Measurements from ENCODE around the gene EPAS1. TPM values are rescaled to one million over a fixed set of nuclear protein-coding genes. Genes with fewer than 3 reads are reported as not detected.

The EPAS1 gene
- total RNA-seq, 1 experiment from 2014 or later = 127 TPM

- no peak for TF ChIP-seq CTCF (conservative IDR thresholded peaks at IDR 0.05)
- no peak for TF ChIP-seq EZH2 (IDR thresholded peaks at IDR 0.05; ENCODE audit: low read depth)
- no peak overlapping the region for H2AFZ ChIP-seq
- H3K4me1 ChIP-seq (replicated peaks; ENCODE audit: insufficient read depth) = 0 out of 2 replicates have a peak, but pooled peaks cover 12% of the 10 kb centered on the region
- H3F3A ChIP-seq (ENCODE audit: insufficient read depth, low read depth) = peaks cover 17% of the 10 kb centered on the region; the same call in 1 of the 2 replicates
- H3K9me3 ChIP-seq (ENCODE audit: insufficient read depth, low read depth) = no peaks in the 10 kb centered on the region
- H3K4me2 ChIP-seq = no peak overlapping the region
- H3K27ac ChIP-seq = 0 out of 2 replicates have a peak overlapping the region, but pooled peaks have one; percentile 10
- POLR2A ChIA-PET (ENCODE audit: unreplicated experiment) = interaction anchor here (0.6 kb wide), 1 partner anchor 300 kb away, joined by 3 read pairs; no protein-coding TSS in a partner anchor
- H3K9me2 ChIP-seq (ENCODE audit: insufficient read depth) = no peaks in the 10 kb centered on the region
- no peak overlapping the region for H3K4me3 ChIP-seq
- intact Hi-C loops (cut with micrococcal nuclease; ENCODE audit: unreplicated experiment) = loop anchor here (10.0 kb wide), 1 partner anchor 292 kb away; no protein-coding TSS in a partner anchor
- CTCF ChIA-PET = interaction anchor here (0.6 to 1.0 kb wide), 3 partner anchors 297 to 352 kb away, joined by 3 to 4 read pairs (median 3); no protein-coding TSS in a partner anchor
- no peak for DNase-seq
- H3K79me2 ChIP-seq (ENCODE audit: low read depth) = no peaks in the 10 kb centered on the region
- peaks cover 53% of the 10 kb centered on the region for H3K36me3 ChIP-seq (ENCODE audit: low read depth)
- no peaks in the 10 kb centered on the region; the same call in 1 of the 2 replicates for H4K20me1 ChIP-seq (ENCODE audit: insufficient read depth)
- no TSS peak for BruUV-seq (replicated peaks)
- H3K27me3 ChIP-seq (ENCODE audit: insufficient read depth, low read depth) = no peaks in the 10 kb centered on the region
Observed at GRCh38 chr2:46362667-46363012, 65.4 kb downstream of the EPAS1 start.

- no peaks in the 10 kb centered on the region; the same call in 1 of the 2 replicates for H4K20me1 ChIP-seq (ENCODE audit: insufficient read depth)
- H3K4me1 ChIP-seq (replicated peaks; ENCODE audit: insufficient read depth) = 0 out of 2 replicates have a peak, but pooled peaks cover 12% of the 10 kb centered on the region
- peaks cover 50% of the 10 kb centered on the region for H3K36me3 ChIP-seq (ENCODE audit: low read depth)
- no peaks in the 10 kb centered on the region for H3K27me3 ChIP-seq (ENCODE audit: insufficient read depth, low read depth)
- no peaks in the 10 kb centered on the region for H3K79me2 ChIP-seq (ENCODE audit: low read depth)
- peak overlapping the region; percentile 16; the same call in 1 of the 2 replicates for H3K27ac ChIP-seq
- peak in 1 of 2 experiments; percentile 48 for DNase-seq
- intact Hi-C loops (cut with micrococcal nuclease; ENCODE audit: unreplicated experiment) = loop anchor here (2.0 to 10.0 kb wide), 4 partner anchors 45 to 291 kb away; no protein-coding TSS in a partner anchor
- H3F3A ChIP-seq (ENCODE audit: insufficient read depth, low read depth) = peaks cover 17% of the 10 kb centered on the region; the same call in 1 of the 2 replicates
- BruUV-seq (replicated peaks) = no TSS peak
- no peak overlapping the region for H3K4me3 ChIP-seq
- ChIA-PET CTCF (interaction anchor here (0.7 to 1.0 kb wide), 2 partner anchors 353 to 481 kb away, joined by 3 to 4 read pairs; no protein-coding TSS in a partner anchor), POLR2A (ENCODE audit: unreplicated experiment) (interaction anchor here (0.6 kb wide), 1 partner anchor 301 kb away, joined by 3 read pairs; no protein-coding TSS in a partner anchor)
- TF ChIP-seq EZH2 (IDR thresholded peaks at IDR 0.05; ENCODE audit: low read depth) = no peak
- no peak for TF ChIP-seq CTCF (conservative IDR thresholded peaks at IDR 0.05)
- H3K4me2 ChIP-seq = no peak overlapping the region
- no peaks in the 10 kb centered on the region for H3K9me3 ChIP-seq (ENCODE audit: insufficient read depth, low read depth)
- no peaks in the 10 kb centered on the region for H3K9me2 ChIP-seq (ENCODE audit: insufficient read depth)
- no peak overlapping the region for H2AFZ ChIP-seq
Observed at GRCh38 chr2:46363535-46364170, 66.4 kb downstream of the EPAS1 start.

GRCh38 chr2:46364797-46365457, 67.7 kb downstream of the EPAS1 start:
- peaks cover 44% of the 10 kb centered on the region for H3K36me3 ChIP-seq (ENCODE audit: low read depth)
- intact Hi-C loops (cut with micrococcal nuclease; ENCODE audit: unreplicated experiment) = loop anchor here (1.0 to 10.0 kb wide), 8 partner anchors 44 to 372 kb away; no protein-coding TSS in a partner anchor
- peak; percentile 35 to 49 for DNase-seq
- H3K4me3 ChIP-seq = no peak overlapping the region
- H2AFZ ChIP-seq = no peak overlapping the region
- H4K20me1 ChIP-seq (ENCODE audit: insufficient read depth) = no peaks in the 10 kb centered on the region; the same call in 1 of the 2 replicates
- no peak overlapping the region for H3K4me2 ChIP-seq
- ChIA-PET CTCF (no interaction called here), POLR2A (ENCODE audit: unreplicated experiment) (no interaction called here)
- H3K79me2 ChIP-seq (ENCODE audit: low read depth) = no peaks in the 10 kb centered on the region
- H3K27ac ChIP-seq = no peak overlapping the region
- H3K9me3 ChIP-seq (ENCODE audit: insufficient read depth, low read depth) = no peaks in the 10 kb centered on the region
- peaks cover 17% of the 10 kb centered on the region; the same call in 1 of the 2 replicates for H3F3A ChIP-seq (ENCODE audit: insufficient read depth, low read depth)
- TF ChIP-seq EZH2 (IDR thresholded peaks at IDR 0.05; ENCODE audit: low read depth) (no peak), CTCF (conservative IDR thresholded peaks at IDR 0.05) (peak; percentile 98)
- no peaks in the 10 kb centered on the region for H3K27me3 ChIP-seq (ENCODE audit: insufficient read depth, low read depth)
- H3K9me2 ChIP-seq (ENCODE audit: insufficient read depth) = no peaks in the 10 kb centered on the region
- 0 out of 2 replicates have a peak, but pooled peaks cover 12% of the 10 kb centered on the region for H3K4me1 ChIP-seq (replicated peaks; ENCODE audit: insufficient read depth)
- BruUV-seq (replicated peaks) = no TSS peak

Data from PC-9 (cell line).